H4 (cell line): ENCODE measurements around the gene H1-8. TPM values are rescaled to one million over a fixed set of nuclear protein-coding genes. Genes with fewer than 3 reads are reported as not detected.
"Not testable (repeated sequence)": the region's sequence is repeated elsewhere in the genome, so short reads cannot be mapped to it uniquely, and the experiment has no call there.

Experiments
- DNase-seq: peaks from one replicate; pipeline ENCODE4 v3.0.0-alpha.2; 2015; ENCODE audit warnings: low spot score
- total RNA-seq: library from RNA; depleted of rRNA; stranded (reverse); fragments of >200 nt; shearing (Covaris generic); gene quantifications from 2 replicates; pipeline ENCODE4 v1.2.3, GENCODE V29; 2014

H1-8 gene
- total RNA-seq, 1 experiment from 2014 or later, result not detected

GRCh38 chr3:129532261-129532660, 10.7 kb upstream of the H1-8 start:
- no peak for DNase-seq

DNA sequence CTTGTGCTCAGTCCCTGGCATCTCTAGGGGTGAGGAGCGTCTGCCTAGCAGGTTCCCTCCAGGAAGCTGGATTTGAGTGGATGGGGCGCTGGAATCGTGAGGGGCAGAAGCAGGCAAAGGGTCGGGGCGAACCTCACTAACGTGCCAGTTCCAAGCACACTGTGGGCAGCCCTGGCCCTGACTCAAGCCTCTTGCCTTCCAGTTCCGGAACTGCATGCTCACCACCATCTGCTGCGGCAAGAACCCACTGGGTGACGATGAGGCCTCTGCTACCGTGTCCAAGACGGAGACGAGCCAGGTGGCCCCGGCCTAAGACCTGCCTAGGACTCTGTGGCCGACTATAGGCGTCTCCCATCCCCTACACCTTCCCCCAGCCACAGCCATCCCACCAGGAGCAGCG, 9.6 kb upstream of the H1-8 start:
- DNase-seq, result no peak

- no peak for DNase-seq
These were observed 8.4 kb upstream of the H1-8 start for GRCh38 chr3:129534428-129535027.

DNA sequence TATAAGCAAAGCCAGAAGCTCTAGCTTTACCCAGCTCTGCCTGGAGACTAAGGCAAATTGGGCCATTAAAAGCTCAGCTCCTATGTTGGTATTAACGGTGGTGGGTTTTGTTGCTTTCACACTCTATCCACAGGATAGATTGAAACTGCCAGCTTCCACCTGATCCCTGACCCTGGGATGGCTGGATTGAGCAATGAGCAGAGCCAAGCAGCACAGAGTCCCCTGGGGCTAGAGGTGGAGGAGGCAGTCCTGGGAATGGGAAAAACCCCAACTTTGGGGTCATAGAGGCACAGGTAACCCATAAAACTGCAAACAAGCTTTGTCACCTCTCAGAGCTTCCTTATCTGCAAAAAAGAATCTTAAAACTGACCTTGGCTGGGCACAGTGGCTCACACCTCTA, 7.9 kb upstream of the H1-8 start:
- DNase-seq, result no peak

- DNase-seq, result no peak
These were observed 6.7 kb upstream of the H1-8 start for GRCh38 chr3:129536374-129536667.

- no peak for DNase-seq
These were observed 6.2 kb upstream of the H1-8 start for GRCh38 chr3:129536804-129537203.

- DNase-seq, result no peak
These were observed 3.8 kb upstream of the H1-8 start for GRCh38 chr3:129539206-129539605.

GRCh38 chr3:129540776-129541516, 2.0 kb upstream of the H1-8 start:
- no peak for DNase-seq

DNA sequence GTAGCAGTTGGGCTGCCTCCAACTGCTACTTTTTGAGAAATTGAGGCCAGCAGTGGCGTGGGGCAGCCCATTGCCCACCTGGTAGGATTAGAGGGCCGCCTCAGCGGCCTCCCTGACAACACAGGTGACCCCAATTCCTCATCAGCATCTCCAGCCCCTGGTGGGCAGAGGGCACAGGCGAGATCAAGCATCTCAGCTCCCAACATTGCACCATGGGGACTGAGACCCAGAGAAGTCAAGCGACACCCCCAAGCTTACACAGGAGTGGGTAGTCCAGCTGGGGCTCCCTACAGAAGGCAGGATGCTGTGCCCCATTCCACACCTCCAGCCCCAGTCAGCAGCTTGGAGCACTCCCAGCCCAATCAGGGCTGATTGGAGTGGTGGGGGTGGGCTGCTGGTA, 228 bp upstream of the H1-8 start:
- DNase-seq, result no peak

- no peak for DNase-seq
These were observed 1.0 kb downstream of the H1-8 start for GRCh38 chr3:129543999-129544398.

DNA sequence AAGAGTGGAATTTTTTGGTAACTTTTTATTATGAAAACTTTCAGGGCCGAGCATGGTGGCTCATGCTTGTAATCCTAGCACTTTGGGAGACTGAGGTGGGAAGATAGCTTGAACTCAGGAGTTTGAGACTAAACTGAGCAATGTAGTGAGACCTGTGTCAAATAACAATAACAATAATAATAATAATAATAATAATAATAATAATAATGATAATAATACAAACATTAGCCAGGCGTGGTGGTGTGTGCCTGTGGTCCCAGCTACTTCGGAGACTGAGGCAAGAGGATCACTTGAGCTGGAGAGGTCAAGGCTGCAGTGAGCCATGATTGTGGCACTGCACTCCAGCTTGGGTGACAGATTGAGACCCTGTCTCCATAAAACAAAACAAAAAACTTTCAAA, 3.0 kb downstream of the H1-8 start:
- DNase-seq, result not testable (repeated sequence)

DNA sequence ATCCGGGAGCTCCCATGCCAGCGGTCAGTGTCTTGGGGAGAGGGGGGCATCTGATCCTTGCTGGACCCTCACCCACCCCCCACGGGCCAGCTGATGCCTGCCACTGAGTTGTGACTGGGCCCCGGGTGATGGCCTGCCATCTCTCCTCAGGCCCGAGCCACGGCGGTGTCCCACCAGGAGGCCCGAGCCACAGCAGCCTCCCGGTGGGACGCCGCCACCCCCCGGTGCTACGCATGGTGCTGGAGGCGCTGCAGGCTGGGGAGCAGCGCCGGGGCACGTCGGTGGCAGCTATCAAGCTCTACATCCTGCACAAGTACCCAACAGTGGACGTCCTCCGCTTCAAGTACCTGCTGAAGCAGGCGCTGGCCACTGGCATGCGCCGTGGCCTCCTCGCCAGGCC, 4.3 kb downstream of the H1-8 start:
- no peak for DNase-seq

DNA sequence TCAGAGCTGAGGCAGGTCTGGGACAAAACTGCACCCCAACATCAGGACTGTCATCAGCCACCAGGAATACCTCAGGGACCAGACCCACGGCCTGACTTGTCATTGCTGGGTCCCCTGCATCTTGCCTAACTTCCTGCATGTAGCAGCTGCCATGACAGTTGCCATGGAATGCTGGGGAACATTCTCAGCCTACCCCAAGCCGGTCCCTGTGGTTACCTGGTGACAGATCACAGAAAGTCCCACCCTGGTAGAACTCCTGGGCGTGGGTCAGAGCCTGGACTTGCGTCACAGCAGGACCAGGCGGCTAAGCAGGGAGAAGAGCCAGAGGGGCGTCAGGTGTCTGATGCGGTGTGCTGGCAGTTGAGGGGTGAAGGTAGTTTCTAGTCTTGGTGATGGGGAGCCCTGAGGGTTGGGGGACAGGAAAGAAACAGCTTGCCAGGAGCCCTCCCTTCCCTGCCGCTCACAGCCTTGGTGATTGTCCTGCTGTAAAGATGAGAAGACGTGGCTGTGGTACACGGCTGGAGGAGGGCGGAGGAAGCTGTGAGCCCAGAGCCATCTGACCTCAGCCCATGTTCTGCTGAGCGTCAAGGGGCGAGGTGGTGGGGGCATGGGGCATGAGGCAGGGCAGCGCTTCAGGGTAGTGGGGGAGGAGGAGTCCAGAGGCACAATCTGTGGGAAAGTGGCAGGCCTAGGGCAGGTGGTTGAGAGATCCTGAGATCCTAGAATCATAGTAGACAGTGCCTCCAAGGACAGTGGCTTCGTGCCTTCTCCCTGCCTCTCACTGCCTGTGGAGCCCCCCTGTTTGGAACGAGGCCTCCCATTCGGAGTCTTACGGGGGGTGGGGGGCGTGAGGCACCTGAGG, 5.4 kb downstream of the H1-8 start:
- no peak for DNase-seq

DNA sequence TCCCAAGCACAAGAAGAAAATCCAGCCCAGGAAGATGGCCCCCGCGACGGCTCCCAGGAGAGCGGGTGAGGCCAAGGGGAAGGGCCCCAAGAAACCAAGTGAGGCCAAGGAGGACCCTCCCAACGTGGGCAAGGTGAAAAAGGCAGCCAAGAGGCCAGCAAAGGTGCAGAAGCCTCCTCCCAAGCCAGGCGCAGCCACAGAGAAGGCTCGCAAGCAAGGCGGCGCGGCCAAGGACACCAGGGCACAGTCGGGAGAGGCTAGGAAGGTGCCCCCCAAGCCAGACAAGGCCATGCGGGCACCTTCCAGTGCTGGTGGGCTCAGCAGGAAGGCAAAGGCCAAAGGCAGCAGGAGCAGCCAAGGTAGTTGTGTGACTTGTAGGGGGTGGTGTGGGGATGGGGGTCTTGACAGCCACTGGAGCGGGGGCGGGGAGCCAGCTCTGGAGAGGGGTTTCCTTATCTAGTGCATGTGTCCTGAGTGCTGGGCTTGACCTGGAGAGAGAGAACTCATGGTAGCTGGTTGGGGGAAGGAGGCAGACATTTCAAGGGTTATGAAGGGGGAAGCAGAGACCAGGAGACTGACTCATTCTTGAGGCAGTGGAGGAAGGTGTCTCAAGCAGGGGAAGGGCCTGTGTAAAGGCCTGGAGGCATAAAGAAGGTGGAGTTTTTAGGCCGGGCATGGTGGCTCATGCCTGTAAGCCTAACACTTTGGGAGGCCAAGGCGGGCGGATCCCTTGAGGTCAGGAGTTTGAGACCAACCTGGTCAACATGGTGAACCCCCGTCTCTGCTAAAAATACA, 6.2 kb downstream of the H1-8 start:
- no peak for DNase-seq

GRCh38 chr3:129549805-129550204, 6.8 kb downstream of the H1-8 start:
- no peak for DNase-seq

GRCh38 chr3:129552287-129553050, 9.5 kb downstream of the H1-8 start:
- no peak for DNase-seq

DNA sequence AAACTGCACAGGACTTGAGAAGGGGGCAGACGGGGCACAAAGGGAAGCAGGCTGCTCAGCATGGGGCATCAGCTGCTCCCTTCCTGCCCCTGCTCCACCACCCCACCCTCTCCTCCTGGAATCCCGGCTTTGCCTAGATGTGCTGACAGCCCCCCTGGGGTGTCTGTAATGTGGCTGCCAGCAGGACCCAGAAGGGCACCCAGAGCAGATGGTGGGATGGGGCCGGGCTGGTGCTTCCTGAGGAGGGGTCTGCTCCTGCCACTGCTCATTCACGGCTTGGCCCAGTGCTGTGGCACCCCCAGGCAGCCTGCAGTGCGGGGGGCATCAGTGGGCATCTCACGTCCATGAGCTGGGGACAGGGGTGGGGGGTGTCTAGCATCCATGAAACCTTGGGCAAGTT, 10.2 kb downstream of the H1-8 start:
- DNase-seq, result no peak

DNA sequence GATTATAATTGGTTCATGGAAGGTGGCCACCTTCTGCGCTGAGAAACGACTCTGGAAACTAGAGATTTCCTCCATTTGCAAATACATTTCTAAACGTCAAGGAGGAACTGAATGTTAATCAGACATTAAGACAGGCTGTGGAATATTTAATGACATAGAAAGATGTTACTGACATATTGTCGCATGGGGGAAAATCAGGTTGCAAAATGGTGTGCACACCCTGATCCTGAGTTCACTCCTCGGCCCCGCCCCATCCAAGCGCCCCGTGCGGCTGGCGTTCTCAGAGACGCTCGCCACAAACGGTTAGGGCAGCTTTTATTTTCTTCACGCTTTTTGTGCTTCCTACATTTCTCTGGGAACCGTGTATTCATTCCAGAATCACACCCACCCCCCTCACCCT, 10.7 kb downstream of the H1-8 start:
- DNase-seq, result no peak

DNA sequence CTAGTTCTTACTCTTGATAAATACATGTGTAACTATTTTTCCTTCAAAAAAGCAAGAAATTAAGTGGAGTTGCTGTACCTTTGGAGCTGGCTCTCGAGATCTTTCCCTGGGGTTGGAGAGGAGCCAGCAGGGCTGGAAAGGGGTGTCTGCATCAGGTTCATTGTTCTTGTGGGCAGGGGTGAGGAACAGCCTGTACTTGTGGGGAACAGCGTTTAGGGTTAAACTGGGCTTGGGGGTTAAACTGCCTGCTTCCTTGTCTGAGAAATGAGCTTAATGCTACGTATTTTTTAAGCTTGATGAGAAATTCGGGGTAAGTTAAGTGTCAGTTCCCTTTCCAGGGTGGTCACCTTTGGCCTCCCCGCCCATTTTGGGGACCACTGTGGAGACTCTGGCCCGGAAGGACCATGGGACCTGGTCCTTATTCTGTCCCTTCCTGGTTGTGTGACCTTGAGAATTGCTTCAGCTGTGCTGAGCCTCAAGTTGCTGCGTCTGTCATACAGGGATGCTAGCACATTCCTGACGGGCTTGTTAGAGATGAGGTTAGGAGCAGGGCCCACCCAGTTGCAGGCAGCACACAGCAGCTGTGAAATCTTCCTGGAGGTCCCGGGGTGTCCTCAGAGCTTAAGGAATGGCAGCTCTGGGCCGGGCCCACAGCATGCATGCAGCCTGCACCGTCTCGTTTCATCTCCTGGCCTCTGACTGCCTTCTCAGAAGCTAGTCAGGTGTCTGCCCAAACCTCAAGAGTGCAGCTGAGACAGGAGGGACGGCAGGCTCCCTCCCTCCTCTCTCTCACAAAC, 11.6 kb downstream of the H1-8 start:
- DNase-seq, result no peak

DNA sequence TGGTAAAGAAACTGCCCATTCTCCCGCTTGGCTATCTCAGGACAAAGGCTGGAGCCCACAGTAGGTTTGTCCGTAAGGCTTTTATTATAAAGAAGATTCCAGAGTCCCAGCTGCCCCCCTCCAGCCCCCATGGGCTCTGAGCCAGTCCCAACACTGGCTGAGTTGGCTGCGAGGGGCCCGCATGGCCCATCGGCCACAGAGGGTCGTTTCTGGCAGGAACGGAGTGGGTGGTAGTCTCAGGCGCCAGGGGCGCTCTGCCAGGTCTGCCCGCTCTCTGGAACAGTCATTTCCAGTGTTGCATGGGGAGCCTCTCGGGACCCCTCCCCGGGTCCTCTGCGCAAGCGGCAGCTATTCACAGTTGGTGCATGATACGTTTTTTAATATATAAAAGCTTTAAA, 12.2 kb downstream of the H1-8 start:
- no peak for DNase-seq
